Activated CD4-positive, alpha-beta T cell treated with anti-CD3 and anti-CD28 coated beads, Interleukin-2, Interleukin-6, amounts not matched to agents 100 ng/mL and 50 ng/mL, durations not matched to agents 16 hours and 8 hours (primary cell): ENCODE results near the gene RAP1GAP.

Source experiments
- DNase-seq: peaks from one replicate; pipeline ENCODE4 v3.0.0-alpha.2; 2020

RAP1GAP gene

GRCh38 chr1:21669258-21670058 lies at the start of gene RAP1GAP:
Gene RAP1GAP (minus strand): TSS chr1:21669357. CDS start chr1:21620032, 49,325 bp downstream.
- no peak for DNase-seq

GRCh38 chr1:21716169-21716568 lies 47.0 kb upstream of the RAP1GAP start:
- DNase-seq: no peak

DNA sequence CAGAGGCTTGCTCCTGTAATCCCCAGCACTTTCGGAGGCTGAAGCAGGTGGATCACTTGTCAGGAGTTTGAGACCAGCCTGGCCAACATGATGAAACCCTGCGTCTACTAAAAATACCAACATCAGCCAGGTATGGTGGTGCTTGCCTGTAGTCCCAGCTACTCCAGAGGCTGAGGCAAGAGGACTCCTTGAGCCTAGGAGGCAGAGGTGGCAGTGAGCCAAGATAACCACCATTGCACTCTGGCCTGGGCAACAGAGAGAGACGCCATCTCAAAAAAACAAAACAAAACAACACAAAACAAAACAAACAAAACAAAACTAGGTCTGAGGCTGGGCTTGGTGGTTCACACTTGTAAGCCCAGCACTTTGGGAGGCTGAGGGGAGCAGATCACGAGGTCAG lies 38.7 kb upstream of the RAP1GAP start:
- DNase-seq: no peak

DNA sequence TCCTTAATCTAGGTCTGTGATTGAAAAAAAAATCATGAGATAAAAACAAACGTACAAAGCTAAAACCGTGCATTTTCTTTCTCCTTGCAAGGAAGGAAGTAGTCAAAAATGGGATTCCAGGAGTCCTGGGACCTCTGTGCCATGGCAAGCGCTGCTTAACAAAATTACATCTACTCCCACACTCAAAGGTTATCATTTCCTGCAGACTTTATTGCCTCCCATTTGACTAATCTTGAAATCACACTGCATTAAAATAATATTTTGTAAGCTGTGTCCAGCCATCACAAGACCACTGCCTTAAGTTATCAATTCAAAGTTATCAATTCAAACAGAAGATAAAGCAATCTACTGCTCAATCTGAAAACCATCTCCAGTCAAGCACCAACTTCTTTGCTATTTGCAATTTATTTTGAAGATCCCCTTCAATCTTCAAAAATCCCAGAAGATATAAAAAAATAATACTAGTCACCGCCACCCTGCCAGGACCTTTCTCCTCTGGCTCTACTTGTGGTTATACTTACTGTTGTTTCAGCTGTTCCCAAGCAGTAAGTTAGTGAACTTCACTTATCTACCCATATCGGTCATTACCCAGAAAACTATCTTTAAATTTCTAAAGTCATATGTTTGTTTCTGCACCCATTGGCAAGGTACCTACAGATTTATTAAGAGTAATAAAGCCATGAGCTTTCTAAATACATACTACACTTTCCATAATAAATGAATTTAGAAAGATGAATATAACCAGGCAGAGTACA lies 38.1 kb upstream of the RAP1GAP start:
- no peak for DNase-seq

GRCh38 chr1:21706151-21706835 lies 37.1 kb upstream of the RAP1GAP start:
- no peak for DNase-seq

DNA sequence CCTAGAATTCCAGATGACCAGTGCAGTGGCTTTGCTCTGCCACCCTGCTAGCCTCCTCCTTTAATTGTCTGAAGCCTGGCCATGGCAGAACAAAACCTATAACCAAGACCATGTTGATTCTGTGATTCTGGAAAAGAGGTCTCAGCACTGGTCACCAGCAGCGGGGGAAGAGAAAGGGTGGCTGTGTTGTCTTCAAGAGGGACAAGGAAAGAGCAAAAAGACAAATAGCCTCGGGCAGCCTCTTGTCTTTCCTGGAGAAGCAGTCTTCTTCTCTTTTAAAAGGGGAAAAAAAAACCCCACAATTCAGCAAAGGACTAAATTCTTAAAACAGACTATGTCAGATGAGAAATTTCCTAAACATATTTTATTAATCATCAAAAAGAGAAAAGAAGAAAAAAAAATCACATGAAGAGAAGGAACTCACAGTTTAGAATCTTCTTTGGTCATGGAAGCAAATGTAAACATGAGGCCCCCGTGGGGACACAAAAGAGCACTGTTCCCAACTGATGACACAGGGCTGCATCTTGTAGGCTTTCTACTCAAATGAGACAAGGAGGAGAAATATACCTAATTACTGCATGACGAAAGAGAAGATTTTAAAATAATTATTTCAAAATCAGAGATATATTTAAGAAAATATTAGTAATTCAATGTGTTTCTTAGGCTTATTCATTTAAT lies 36.3 kb upstream of the RAP1GAP start:
- DNase-seq: no peak

DNA sequence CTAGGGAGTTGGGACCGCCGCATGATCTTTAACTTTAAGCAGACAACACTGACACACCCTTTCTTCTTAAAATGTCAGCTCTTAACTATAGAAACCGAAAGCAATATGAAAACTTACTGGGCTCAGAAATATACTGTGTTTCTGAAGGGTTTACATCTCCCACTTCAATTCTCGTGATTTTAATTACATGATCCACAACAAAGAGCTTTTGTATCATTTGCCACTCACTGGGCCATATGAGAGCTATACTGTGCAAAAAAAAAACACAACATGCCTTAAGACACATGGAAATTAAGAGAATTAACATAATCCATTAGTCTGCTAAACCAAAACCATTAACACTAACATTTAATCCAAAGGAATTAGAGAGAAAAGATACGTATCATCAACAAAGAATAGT lies 35.0 kb upstream of the RAP1GAP start:
- DNase-seq: no peak

DNA sequence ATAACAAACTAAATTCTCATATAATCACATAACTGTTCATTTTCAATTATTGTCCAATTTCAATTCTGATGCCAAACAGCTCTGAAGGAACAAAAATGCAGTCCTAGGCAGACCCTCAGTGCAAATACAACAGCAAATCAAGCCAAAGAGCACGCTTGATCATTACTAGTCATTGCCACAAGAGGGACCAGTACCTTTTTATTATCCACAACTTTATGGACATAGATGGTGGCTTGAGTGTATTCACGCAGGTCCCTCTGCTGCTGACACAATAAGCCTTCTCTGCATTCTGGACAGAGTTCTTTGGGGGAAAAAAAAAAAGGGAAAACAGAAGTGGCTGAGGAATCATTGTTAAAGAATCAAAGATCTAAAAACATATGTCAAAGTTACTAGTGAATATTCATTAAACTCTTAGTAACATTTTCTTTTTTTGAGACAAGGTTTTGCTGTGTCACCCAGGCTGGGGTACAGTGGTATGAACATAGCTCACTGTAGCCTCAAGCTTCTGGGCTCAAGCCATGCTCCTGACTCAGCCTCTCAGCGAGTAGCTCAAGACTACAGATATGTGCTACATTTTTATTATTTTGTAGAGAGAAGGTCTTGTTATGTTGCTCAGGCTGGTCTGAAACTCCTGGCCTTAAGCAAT lies 34.3 kb upstream of the RAP1GAP start:
- no peak for DNase-seq

GRCh38 chr1:21702780-21703179 lies 33.6 kb upstream of the RAP1GAP start:
- no peak for DNase-seq

- no peak for DNase-seq
These were observed 32.2 kb upstream of the RAP1GAP start for GRCh38 chr1:21701401-21701800.

- DNase-seq: no peak
These were observed 30.9 kb upstream of the RAP1GAP start for GRCh38 chr1:21700094-21700493.

- no peak for DNase-seq
These were observed 27.8 kb upstream of the RAP1GAP start for GRCh38 chr1:21696931-21697330.

- no peak for DNase-seq
These were observed 24.6 kb upstream of the RAP1GAP start for GRCh38 chr1:21693732-21694131.

DNA sequence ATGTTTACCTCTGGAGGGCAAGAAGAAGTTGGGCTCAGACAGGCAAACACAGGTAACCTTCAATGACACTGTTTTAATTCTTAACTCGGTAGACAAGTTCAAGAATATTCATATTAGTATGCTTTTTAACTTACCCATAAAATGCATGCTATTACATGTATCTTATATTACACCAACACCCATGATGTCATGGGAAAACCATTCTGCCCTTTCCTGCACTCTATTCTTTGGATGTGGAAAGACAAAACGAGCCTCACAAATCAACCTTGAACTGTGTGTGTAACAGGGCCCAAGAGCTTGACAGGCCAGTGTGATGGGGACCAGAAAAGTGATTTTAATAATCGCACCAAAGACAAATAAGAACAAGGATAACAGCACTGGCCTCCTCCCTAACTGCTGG lies 22.6 kb upstream of the RAP1GAP start:
- no peak for DNase-seq

DNA sequence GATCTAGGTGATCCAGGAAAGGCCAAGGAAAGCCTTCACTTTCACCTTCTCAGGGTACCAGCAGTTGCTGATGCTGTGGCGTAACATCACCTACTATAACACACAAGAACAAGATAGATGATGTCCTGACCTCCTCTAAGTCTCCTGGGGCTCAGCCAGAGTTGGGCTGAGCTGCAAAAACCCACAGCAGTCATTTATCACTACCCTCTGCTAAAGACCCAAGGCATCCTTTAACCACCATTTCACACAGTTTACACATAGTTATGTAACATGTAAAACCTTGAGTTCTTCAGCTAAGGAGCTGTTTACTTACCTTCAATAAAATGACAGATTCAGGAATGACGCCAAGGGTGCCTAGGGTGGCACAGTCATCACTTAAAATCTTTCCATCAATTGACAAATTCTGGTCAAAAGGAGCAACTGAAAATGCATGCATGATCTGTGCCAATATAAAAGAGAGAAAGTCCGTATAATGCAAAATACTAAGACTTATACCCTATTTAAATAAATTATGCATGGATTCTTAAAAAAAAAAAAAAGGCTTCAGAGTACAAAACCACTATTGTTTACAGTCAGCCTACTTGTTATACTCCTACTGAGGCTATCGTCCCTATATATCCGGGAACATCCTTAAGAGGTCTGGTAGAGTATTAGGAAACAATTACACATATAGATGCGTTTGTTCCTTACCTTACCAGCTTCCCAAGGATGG lies 20.7 kb upstream of the RAP1GAP start:
- DNase-seq: no peak

- DNase-seq: no peak
These were observed 17.9 kb upstream of the RAP1GAP start for GRCh38 chr1:21687081-21687529.

DNA sequence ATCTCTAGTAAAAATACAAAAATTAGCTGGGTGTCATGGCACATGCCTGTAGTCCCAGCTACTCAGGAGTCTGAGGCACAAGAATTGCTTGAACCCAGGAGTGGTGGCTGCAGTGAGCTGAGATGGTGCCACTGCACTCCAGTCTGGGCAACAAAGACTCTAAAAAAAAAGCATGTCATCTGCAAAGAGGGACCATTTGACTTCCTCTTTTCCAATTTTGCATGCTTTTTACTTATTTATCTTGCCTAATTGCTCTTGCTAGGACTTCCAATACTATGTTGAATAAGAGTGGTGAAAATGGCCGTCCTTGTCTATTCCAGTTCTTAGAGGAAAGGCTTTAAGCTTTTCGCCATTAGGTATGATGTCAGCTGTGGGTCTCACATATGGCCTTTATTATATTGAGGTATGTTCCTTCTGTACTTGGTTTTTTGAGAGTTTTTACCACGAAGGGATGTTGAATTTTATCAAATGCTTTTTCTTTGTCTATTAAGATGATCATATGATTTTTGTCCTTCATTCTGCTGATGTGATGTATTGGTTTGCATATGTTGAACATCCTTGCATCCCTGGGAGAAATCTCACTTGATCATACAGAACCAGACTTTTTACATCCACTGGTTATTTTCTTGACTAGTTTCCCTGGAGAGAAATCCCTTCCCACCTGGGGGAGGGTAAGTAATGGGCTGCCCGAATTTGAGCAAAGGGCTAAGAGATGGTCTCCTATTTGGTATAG lies 17.0 kb upstream of the RAP1GAP start:
- no peak for DNase-seq

- DNase-seq: no peak
These were observed 12.3 kb upstream of the RAP1GAP start for GRCh38 chr1:21681426-21681825.

DNA sequence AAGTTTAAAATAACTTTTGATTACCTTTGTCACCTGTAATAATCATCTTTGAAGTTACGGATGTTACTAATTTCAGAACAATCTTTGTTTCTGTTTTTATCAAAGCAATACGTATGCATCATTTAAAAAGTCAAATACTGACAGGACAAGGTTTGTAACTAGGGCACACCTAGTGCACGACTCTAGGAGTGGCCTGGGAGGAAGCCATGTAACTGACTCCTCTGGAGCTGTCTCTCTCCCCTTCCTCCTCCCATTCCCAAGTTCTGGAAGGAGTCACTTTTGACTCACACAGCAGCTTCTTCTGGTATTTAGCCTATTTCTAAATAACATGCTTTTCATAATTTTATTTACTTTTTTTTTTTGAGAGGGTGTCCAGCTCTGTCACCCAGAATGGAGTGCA lies 11.8 kb upstream of the RAP1GAP start:
- no peak for DNase-seq

DNA sequence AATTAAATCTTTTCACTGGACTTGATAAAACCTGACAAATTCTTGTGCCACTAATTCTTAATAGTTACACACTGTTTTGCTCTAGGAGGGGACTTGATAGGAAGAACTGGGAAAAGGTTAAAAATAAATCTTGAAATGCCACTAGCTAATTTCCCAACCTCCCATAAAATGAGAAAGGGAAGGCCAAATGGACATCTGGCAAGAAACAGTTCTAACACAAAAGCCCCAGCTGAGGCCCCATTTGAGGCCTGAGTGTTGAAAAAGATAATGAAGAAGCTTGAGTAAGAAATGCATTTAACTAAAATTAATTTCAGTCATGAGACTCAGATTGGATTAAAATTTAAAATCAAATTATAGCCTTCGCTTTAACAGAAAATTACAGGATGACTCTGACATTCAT lies 11.2 kb upstream of the RAP1GAP start:
- DNase-seq: no peak

DNA sequence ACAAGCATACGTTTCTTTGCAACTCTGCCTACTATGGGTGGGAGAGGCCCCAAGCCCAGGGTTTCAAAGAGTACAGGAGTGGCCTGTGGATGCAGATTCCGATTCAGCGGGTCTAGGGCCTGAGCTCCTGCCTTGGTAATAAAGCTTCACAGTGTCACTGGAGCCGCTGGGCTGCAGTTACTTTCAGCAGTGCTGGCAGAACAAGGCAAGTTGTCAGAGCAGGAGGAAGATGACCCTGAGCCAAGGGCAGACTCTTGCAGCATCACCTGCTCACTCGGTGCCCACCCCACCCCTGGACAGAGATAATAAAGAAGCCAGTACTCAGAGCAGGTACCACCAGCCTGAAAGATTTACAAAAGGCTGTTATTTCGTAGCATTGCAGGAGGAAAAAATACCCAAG lies 8.0 kb upstream of the RAP1GAP start:
- no peak for DNase-seq
